ENCODE data around the gene RBP3. TPM values are rescaled to one million over a fixed set of nuclear protein-coding genes. Genes with fewer than 3 reads are reported as not detected.

RBP3 gene
- total RNA-seq, 2 donors from 2014 or later: not detected

DNA sequence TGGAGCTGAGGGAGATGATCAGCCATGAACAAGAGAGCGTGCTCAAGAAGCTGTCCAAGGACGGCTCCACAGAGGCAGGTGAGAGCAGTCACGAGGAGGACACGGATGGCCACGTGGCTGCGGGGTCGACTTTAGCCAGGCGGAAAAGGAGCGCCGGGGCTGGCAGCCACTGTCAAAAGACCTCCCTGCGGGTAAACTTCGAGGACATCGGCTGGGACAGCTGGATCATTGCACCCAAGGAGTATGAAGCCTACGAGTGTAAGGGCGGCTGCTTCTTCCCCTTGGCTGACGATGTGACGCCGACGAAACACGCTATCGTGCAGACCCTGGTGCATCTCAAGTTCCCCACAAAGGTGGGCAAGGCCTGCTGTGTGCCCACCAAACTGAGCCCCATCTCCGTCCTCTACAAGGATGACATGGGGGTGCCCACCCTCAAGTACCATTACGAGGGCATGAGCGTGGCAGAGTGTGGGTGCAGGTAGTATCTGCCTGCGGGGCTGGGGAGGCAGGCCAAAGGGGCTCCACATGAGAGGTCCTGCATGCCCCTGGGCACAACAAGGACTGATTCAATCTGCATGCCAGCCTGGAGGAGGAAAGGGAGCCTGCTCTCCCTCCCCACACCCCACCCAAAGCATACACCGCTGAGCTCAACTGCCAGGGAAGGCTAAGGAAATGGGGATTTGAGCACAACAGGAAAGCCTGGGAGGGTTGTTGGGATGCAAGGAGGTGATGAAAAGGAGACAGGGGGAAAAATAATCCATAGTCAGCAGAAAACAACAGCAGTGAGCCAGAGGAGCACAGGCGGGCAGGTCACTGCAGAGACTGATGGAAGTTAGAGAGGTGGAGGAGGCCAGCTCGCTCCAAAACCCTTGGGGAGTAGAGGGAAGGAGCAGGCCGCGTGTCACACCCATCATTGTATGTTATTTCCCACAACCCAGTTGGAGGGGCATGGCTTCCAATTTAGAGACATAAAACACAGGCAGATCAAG lies 22.6 kb upstream of the RBP3 start:
- peaks cover 2% of the 10 kb centered on the region for H3K27me3 Mint-ChIP-seq (ENCODE audit: insufficient read depth)
- no peaks in the 10 kb centered on the region for H3K4me1 Mint-ChIP-seq
- H3K36me3 Mint-ChIP-seq (ENCODE audit: low read depth): no peaks in the 10 kb centered on the region
- no peak overlapping the region for H3K4me3 Mint-ChIP-seq
- TF ChIP-seq, protein P1, sequence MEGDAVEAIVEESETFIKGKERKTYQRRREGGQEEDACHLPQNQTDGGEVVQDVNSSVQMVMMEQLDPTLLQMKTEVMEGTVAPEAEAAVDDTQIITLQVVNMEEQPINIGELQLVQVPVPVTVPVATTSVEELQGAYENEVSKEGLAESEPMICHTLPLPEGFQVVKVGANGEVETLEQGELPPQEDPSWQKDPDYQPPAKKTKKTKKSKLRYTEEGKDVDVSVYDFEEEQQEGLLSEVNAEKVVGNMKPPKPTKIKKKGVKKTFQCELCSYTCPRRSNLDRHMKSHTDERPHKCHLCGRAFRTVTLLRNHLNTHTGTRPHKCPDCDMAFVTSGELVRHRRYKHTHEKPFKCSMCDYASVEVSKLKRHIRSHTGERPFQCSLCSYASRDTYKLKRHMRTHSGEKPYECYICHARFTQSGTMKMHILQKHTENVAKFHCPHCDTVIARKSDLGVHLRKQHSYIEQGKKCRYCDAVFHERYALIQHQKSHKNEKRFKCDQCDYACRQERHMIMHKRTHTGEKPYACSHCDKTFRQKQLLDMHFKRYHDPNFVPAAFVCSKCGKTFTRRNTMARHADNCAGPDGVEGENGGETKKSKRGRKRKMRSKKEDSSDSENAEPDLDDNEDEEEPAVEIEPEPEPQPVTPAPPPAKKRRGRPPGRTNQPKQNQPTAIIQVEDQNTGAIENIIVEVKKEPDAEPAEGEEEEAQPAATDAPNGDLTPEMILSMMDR (conservative IDR thresholded peaks at IDR 0.05): no peak
- no peak for DNase-seq
- no peaks in the 10 kb centered on the region for H3K9me3 ChIP-seq (ENCODE audit: control insufficient read depth, low read length)
- H3K4me3 ChIP-seq (ENCODE audit: low read length): no peak overlapping the region
- no peaks in the 10 kb centered on the region for H3K27me3 ChIP-seq (ENCODE audit: control insufficient read depth, insufficient read depth, low read length, poor library complexity, severe bottlenecking)
- peaks cover 3% of the 10 kb centered on the region for H3K9me3 Mint-ChIP-seq
- H3K9ac ChIP-seq (ENCODE audit: extremely low read depth, low read length, poor library complexity, severe bottlenecking): no peak overlapping the region
- no peaks in the 10 kb centered on the region for H3K36me3 ChIP-seq (ENCODE audit: control insufficient read depth, insufficient read depth, low read length)
- no peaks in the 10 kb centered on the region for H3K4me1 ChIP-seq (ENCODE audit: control insufficient read depth, insufficient read depth, low read length)
- H3K27ac Mint-ChIP-seq: no peak overlapping the region
- 91 to 95% methylated on average over 25 to 30 of the region's 30 CpGs for WGBS, 2 experiments (ENCODE audit: insufficient coverage in 1 of 2, insufficient read length in 1 of 2)
- H3K27ac ChIP-seq (ENCODE audit: low read depth, low read length): no peak overlapping the region

DNA sequence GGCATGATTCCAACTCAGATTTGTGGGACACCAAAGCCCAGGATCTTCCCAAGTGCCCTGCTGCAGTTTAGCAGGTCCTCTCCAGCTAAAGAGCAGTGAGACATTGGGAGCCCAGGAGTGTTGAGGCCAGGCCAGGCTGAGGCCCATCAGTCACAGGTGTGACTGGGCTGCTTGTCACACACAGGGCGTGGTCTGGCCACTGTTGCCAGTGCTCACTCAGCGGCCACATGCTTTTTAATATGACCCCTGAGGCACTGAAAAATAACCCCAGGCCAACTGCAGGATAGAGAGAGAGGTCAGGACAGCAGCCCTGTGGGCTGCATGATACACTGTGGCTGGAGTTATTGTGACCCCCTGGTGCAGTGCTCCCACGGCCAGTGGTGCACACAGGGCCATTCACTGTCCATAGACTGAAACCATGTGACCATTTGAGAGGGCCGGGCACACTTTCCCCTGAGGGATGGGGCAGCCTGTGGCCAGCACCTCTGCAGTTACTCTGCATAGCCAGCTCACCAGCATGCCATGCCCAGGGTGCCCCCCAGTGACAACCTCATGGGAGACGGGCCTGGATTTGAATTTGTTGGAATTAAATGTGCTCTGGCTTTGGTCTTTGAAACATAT lies 21.7 kb upstream of the RBP3 start:
- Mint-ChIP-seq H3K36me3 (ENCODE audit: low read depth) (no peaks in the 10 kb centered on the region), H3K27ac (no peak overlapping the region), H3K4me1 (no peaks in the 10 kb centered on the region), H3K27me3 (ENCODE audit: insufficient read depth) (peaks cover 2% of the 10 kb centered on the region), H3K4me3 (no peak overlapping the region), H3K9me3 (peaks cover 3% of the 10 kb centered on the region)
- no peak overlapping the region for H3K27ac ChIP-seq (ENCODE audit: low read depth, low read length)
- no peaks in the 10 kb centered on the region for H3K27me3 ChIP-seq (ENCODE audit: control insufficient read depth, insufficient read depth, low read length, poor library complexity, severe bottlenecking)
- no peaks in the 10 kb centered on the region for H3K9me3 ChIP-seq (ENCODE audit: control insufficient read depth, low read length)
- DNase-seq: no peak
- no peak overlapping the region for H3K4me3 ChIP-seq (ENCODE audit: low read length)
- TF ChIP-seq, protein P1 (conservative IDR thresholded peaks at IDR 0.05): no peak
- no peaks in the 10 kb centered on the region for H3K36me3 ChIP-seq (ENCODE audit: control insufficient read depth, insufficient read depth, low read length)
- H3K4me1 ChIP-seq (ENCODE audit: control insufficient read depth, insufficient read depth, low read length): no peaks in the 10 kb centered on the region
- 85 to 88% methylated on average over 2 to 5 of the region's 5 CpGs for WGBS, 2 experiments (ENCODE audit: insufficient coverage in 1 of 2, insufficient read length in 1 of 2)
- no peak overlapping the region for H3K9ac ChIP-seq (ENCODE audit: extremely low read depth, low read length, poor library complexity, severe bottlenecking)

DNA sequence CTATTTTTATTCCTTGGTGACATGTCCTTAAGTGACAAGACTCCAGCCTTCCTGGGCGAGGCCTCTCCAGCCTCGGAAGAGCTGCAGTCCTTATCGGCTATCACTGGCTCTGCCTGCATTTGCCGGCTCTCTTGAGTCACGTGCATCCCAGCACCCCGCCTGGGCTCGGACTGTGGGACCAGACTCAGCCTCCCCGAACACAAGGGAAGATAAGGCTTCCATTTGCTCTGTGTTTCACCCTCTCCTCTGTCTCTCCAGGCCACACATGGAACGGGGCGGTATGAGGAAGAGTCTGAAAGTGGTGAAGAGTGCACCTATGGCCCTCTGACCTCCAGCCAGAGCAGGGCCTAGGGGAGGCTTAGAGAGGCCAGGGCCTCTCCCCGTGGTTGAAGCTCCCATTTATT lies 21.2 kb upstream of the RBP3 start:
- no peak for DNase-seq
- Mint-ChIP-seq H3K27me3 (ENCODE audit: insufficient read depth) (peaks cover 2% of the 10 kb centered on the region), H3K4me3 (no peak overlapping the region), H3K9me3 (peaks cover 3% of the 10 kb centered on the region), H3K36me3 (ENCODE audit: low read depth) (no peaks in the 10 kb centered on the region), H3K4me1 (no peaks in the 10 kb centered on the region), H3K27ac (no peak overlapping the region)
- no peaks in the 10 kb centered on the region for H3K36me3 ChIP-seq (ENCODE audit: control insufficient read depth, insufficient read depth, low read length)
- no peak overlapping the region for H3K9ac ChIP-seq (ENCODE audit: extremely low read depth, low read length, poor library complexity, severe bottlenecking)
- H3K27ac ChIP-seq (ENCODE audit: low read depth, low read length): no peak overlapping the region
- H3K4me1 ChIP-seq (ENCODE audit: control insufficient read depth, insufficient read depth, low read length): no peaks in the 10 kb centered on the region
- WGBS, 2 experiments (ENCODE audit: insufficient coverage in 1 of 2, insufficient read length in 1 of 2): 89 to 93% methylated on average over 7 to 11 of the region's 11 CpGs
- H3K4me3 ChIP-seq (ENCODE audit: low read length): no peak overlapping the region
- no peaks in the 10 kb centered on the region for H3K9me3 ChIP-seq (ENCODE audit: control insufficient read depth, low read length)
- TF ChIP-seq, protein P1 (conservative IDR thresholded peaks at IDR 0.05): no peak
- no peaks in the 10 kb centered on the region for H3K27me3 ChIP-seq (ENCODE audit: control insufficient read depth, insufficient read depth, low read length, poor library complexity, severe bottlenecking)

Data from endodermal cell (in vitro differentiated cells).